ENCODE data around the gene NMS. TPM values are rescaled to one million over a fixed set of nuclear protein-coding genes. Genes with fewer than 3 reads are reported as not detected.

The NMS gene
- total RNA-seq, 2 donors from 2014 or later, result not detected

DNA sequence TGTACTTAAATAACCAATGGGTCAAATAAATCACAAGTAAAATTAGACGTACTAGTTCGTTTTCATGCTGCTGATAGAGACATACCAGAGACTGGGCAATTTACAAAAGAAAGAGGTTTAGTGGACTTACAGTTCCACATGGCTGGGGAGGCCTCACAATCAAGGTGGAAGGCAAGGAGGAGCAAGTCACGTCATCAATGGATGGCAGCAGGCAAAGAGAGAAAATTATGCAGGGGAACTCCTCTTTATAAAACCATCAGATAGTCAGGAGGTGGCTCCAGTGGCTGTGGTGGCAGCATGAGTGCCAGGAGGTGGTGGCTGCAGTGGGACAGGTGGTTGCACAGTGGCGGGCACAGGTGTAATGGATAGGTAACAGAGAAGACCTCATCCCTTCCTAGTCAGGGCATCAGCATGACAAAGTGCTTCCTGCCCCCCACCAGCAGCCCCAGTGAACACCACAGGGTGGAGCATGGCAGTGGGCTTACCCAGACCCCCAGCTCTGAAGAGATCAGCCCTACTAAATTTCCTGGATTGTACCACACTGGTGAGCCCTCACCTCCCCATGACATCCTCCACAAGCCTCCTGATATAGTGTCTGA lies 45.9 kb upstream of the NMS start:
- WGBS, 2 experiments (ENCODE audit: insufficient coverage in 1 of 2, insufficient read length in 1 of 2), result 90 to 96% methylated on average over 3 to 4 of the region's 4 CpGs
- H3K4me3 ChIP-seq (ENCODE audit: low read length), result no peak overlapping the region
- H3K9me3 ChIP-seq (ENCODE audit: control insufficient read depth, low read length), result no peaks in the 10 kb centered on the region
- H3K4me1 ChIP-seq (ENCODE audit: control insufficient read depth, insufficient read depth, low read length), result no peaks in the 10 kb centered on the region
- no peak overlapping the region for H3K27ac Mint-ChIP-seq
- no peaks in the 10 kb centered on the region for H3K27me3 Mint-ChIP-seq (ENCODE audit: insufficient read depth)
- TF ChIP-seq, protein P1, sequence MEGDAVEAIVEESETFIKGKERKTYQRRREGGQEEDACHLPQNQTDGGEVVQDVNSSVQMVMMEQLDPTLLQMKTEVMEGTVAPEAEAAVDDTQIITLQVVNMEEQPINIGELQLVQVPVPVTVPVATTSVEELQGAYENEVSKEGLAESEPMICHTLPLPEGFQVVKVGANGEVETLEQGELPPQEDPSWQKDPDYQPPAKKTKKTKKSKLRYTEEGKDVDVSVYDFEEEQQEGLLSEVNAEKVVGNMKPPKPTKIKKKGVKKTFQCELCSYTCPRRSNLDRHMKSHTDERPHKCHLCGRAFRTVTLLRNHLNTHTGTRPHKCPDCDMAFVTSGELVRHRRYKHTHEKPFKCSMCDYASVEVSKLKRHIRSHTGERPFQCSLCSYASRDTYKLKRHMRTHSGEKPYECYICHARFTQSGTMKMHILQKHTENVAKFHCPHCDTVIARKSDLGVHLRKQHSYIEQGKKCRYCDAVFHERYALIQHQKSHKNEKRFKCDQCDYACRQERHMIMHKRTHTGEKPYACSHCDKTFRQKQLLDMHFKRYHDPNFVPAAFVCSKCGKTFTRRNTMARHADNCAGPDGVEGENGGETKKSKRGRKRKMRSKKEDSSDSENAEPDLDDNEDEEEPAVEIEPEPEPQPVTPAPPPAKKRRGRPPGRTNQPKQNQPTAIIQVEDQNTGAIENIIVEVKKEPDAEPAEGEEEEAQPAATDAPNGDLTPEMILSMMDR (conservative IDR thresholded peaks at IDR 0.05), result no peak
- DNase-seq, result no peak
- no peaks in the 10 kb centered on the region for H3K27me3 ChIP-seq (ENCODE audit: control insufficient read depth, insufficient read depth, low read length, poor library complexity, severe bottlenecking)
- no peak overlapping the region for H3K27ac ChIP-seq (ENCODE audit: low read depth, low read length)
- H3K4me1 Mint-ChIP-seq, result no peaks in the 10 kb centered on the region
- no peaks in the 10 kb centered on the region for H3K36me3 ChIP-seq (ENCODE audit: control insufficient read depth, insufficient read depth, low read length)
- H3K9me3 Mint-ChIP-seq, result peaks cover 2% of the 10 kb centered on the region
- H3K4me3 Mint-ChIP-seq, result no peak overlapping the region
- no peak overlapping the region for H3K9ac ChIP-seq (ENCODE audit: extremely low read depth, low read length, poor library complexity, severe bottlenecking)
- no peaks in the 10 kb centered on the region for H3K36me3 Mint-ChIP-seq (ENCODE audit: low read depth)

DNA sequence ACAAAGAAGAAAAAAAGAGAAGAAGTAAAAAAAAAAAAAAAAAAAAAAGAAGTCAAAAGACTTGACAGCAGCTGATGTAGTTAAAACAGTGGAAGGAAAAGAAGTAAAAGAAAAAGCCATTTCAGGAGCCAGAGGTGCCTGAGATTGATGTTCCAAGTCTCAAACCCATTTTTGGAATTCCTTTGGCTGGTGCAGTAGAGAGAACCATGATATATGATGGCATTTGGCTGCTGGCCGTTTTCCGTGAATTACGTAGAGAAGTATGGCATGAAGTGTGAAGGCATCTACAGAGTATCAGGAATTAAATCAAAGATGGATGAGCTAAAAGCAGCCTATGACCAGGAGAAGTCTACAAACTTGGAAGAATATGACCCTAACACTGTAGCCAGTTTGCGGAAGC lies 45.2 kb upstream of the NMS start:
- no peak for DNase-seq
- H3K4me1 ChIP-seq (ENCODE audit: control insufficient read depth, insufficient read depth, low read length), result no peaks in the 10 kb centered on the region
- H3K27me3 Mint-ChIP-seq (ENCODE audit: insufficient read depth), result no peaks in the 10 kb centered on the region
- H3K4me3 ChIP-seq (ENCODE audit: low read length), result no peak overlapping the region
- H3K4me1 Mint-ChIP-seq, result no peaks in the 10 kb centered on the region
- H3K36me3 ChIP-seq (ENCODE audit: control insufficient read depth, insufficient read depth, low read length), result no peaks in the 10 kb centered on the region
- no peak overlapping the region for H3K9ac ChIP-seq (ENCODE audit: extremely low read depth, low read length, poor library complexity, severe bottlenecking)
- H3K27ac ChIP-seq (ENCODE audit: low read depth, low read length), result no peak overlapping the region
- peaks cover 5% of the 10 kb centered on the region for H3K9me3 Mint-ChIP-seq
- H3K36me3 Mint-ChIP-seq (ENCODE audit: low read depth), result no peaks in the 10 kb centered on the region
- TF ChIP-seq, protein P1 (conservative IDR thresholded peaks at IDR 0.05), result no peak
- no peak overlapping the region for H3K4me3 Mint-ChIP-seq
- H3K9me3 ChIP-seq (ENCODE audit: control insufficient read depth, low read length), result no peaks in the 10 kb centered on the region
- H3K27me3 ChIP-seq (ENCODE audit: control insufficient read depth, insufficient read depth, low read length, poor library complexity, severe bottlenecking), result no peaks in the 10 kb centered on the region
- WGBS, 2 experiments (ENCODE audit: insufficient coverage in 1 of 2, insufficient read length in 1 of 2), result 94 to 96% methylated on average over 4 of the region's 4 CpGs
- H3K27ac Mint-ChIP-seq, result no peak overlapping the region

DNA sequence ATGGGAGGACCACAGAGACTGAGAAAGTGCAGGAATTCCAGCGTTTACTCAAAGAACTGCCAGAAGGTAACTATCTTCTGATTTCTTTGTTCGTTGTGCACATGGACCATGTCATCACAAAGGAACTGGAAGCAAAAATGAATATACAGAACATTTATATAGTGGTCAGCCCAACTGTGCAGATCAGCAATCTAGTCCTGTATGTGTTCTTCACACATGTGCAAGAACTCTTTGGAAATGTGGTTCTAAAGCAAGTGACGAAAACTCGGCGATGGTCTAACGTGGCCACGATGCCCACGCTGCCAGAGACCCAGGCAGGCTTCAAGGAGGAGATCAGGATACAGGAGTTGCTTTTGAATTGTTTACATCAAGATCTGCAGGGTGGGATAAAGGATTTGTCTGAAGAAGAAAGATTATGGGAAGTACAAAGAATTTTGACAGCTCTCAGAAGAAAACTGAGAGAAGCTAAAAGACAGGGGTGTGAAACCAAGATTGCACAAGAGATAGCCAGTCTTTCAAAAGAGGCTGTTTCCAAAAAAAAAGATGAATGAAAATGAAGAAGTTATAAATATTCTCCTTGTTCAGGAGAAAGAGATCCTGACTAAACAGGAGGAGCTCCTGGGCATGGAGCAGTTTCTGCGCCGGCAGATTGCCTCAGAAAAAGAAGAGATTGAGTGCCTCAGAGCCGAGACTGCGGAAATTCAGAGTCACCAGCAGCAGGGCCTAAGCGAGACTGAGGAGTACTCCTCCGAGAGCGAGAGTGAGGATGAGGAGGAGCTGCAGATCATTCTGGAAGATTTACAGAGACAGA lies 44.5 kb upstream of the NMS start:
- Histone ChIP-seq H3K9ac (ENCODE audit: extremely low read depth, low read length, poor library complexity, severe bottlenecking) (no peak overlapping the region), H3K4me3 (ENCODE audit: low read length) (no peak overlapping the region), H3K9me3 (ENCODE audit: control insufficient read depth, low read length) (peaks cover 5% of the 10 kb centered on the region), H3K27ac (ENCODE audit: low read depth, low read length) (no peak overlapping the region), H3K27me3 (ENCODE audit: control insufficient read depth, insufficient read depth, low read length, poor library complexity, severe bottlenecking) (no peaks in the 10 kb centered on the region), H3K36me3 (ENCODE audit: control insufficient read depth, insufficient read depth, low read length) (no peaks in the 10 kb centered on the region), H3K4me1 (ENCODE audit: control insufficient read depth, insufficient read depth, low read length) (no peaks in the 10 kb centered on the region)
- no peaks in the 10 kb centered on the region for H3K27me3 Mint-ChIP-seq (ENCODE audit: insufficient read depth)
- TF ChIP-seq, protein P1 (conservative IDR thresholded peaks at IDR 0.05), result no peak
- WGBS, 2 experiments (ENCODE audit: insufficient coverage in 1 of 2, insufficient read length in 1 of 2), result 95 to 96% methylated on average over 15 of the region's 15 CpGs
- no peak overlapping the region for H3K27ac Mint-ChIP-seq
- H3K4me3 Mint-ChIP-seq, result no peak overlapping the region
- no peaks in the 10 kb centered on the region for H3K36me3 Mint-ChIP-seq (ENCODE audit: low read depth)
- no peak for DNase-seq
- H3K9me3 Mint-ChIP-seq, result peaks cover 10% of the 10 kb centered on the region
- H3K4me1 Mint-ChIP-seq, result no peaks in the 10 kb centered on the region
